Prostate gland (tissue), 2 donors: Measurements from ENCODE around the gene INTS2.

ENCODE experiments used
- CTCF ChIP-seq, 4 experiments: fragments of 200-600 bp in 2 of 4; fragments of 450-650 bp in 2 of 4; sonication (generic) in 2 of 4; IDR thresholded peaks; 1 replicate in 3 of 4; 2 replicates in 1 of 4; pipeline ENCODE4 v1.5.1; 2016 to 2019; ENCODE audit warnings: antibody characterized with exemption in 4 of 4, mild to moderate bottlenecking in 2 of 4, moderate library complexity in 2 of 4
- POLR2A ChIP-seq: fragments of 450-650 bp; IDR thresholded peaks from one replicate; pipeline ENCODE4 v1.6.1; 2016; ENCODE audit warnings: antibody characterized with exemption, mild to moderate bottlenecking
- POLR2AphosphoS5 ChIP-seq: sonication (generic); formaldehyde crosslinking; IDR thresholded peaks from one replicate; pipeline ENCODE4 v1.6.1; 2017; ENCODE audit warnings: antibody characterized with exemption

- TF ChIP-seq POLR2A (no peak), CTCF (IDR thresholded peaks at IDR 0.05) (no peak), POLR2AphosphoS5 (no peak)
These were observed 55.7 kb downstream of the INTS2 start for GRCh38 chr17:61872099-61872498.
